HG03175 (cell line): ENCODE measurements around the gene NOTUM.

Source experiments
- ATAC-seq: cut with Tn5 transposase; IDR thresholded peaks from one replicate; pipeline ENCODE4 v1.9.1; 2021; ENCODE audit warnings: mild to moderate bottlenecking, moderate library complexity; ENCODE audit not compliant: unreplicated experiment

Gene NOTUM

GRCh38 chr17:81978524-81979298 lies 17.7 kb upstream of the NOTUM start:
- ATAC-seq = no peak

- peak; percentile 75 for ATAC-seq
These were observed 16.3 kb upstream of the NOTUM start, which contains the start of gene ASPSCR1 for GRCh38 chr17:81977211-81977808. TSS of gene ASPSCR1 (plus strand) at chr17:81977629. CDS start at chr17:81977647, 18 bp downstream.

GRCh38 chr17:81976332-81977210 lies 15.6 kb upstream of the NOTUM start:
- peak; percentile 11 for ATAC-seq

GRCh38 chr17:81973432-81973831 lies 12.4 kb upstream of the NOTUM start:
- ATAC-seq = no peak

- ATAC-seq = no peak
These were observed 8.1 kb upstream of the NOTUM start for GRCh38 chr17:81968850-81969812.

- ATAC-seq = no peak
These were observed 7.4 kb upstream of the NOTUM start for GRCh38 chr17:81968396-81968745.

- ATAC-seq = no peak
These were observed 6.8 kb upstream of the NOTUM start for GRCh38 chr17:81967533-81968395.

GRCh38 chr17:81967244-81967532 lies 6.2 kb upstream of the NOTUM start:
- no peak for ATAC-seq

GRCh38 chr17:81966343-81967243 lies 5.6 kb upstream of the NOTUM start:
- no peak for ATAC-seq

- no peak for ATAC-seq
These were observed 3.3 kb upstream of the NOTUM start for GRCh38 chr17:81964081-81964849.

- no peak for ATAC-seq
These were observed 1.8 kb upstream of the NOTUM start for GRCh38 chr17:81962499-81963441.

- ATAC-seq = no peak
These were observed 823 bp upstream of the NOTUM start for GRCh38 chr17:81961521-81962498.

GRCh38 chr17:81960130-81960958 lies 643 bp downstream of the NOTUM start:
- no peak for ATAC-seq

GRCh38 chr17:81959362-81960129 lies 1.4 kb downstream of the NOTUM start:
- no peak for ATAC-seq
